ENCODE results near the gene PIAS2.

GRCh38 chr18:46767217-46767616, 150.1 kb downstream of the PIAS2 start:
- no peak for TF ChIP-seq CTCF (IDR thresholded peaks at IDR 0.05 in 8 of 11, conservative IDR thresholded peaks at IDR 0.05 in 3 of 11)
- TF ChIP-seq POLR2AphosphoS5 (IDR thresholded peaks at IDR 0.05), result no peak
